A673 (cell line): ENCODE results near the gene PRDM16. TPM values are rescaled to one million over a fixed set of nuclear protein-coding genes. Genes with fewer than 3 reads are reported as not detected.
A peak's percentile ranks its signal among the peaks of the same experiment; 100 is the strongest.

Source experiments
- BruUV-seq: library from RNA; stranded (reverse); fragments of 400-500 nt; replicated peaks from 2 replicates; lab custom pipeline; 2021; lab: Mats Ljungman, UMichigan
- CTCF ChIA-PET: fragments of 300-600 bp; sonication (Branson Sonifier 250); formaldehyde crosslinking; loops from one replicate; lab custom pipeline; 2022; ENCODE audit warnings: antibody characterized with exemption; lab: Charles Lee
- POLR2A ChIA-PET: fragments of 300-600 bp; sonication (Branson Sonifier 250); formaldehyde crosslinking; loops from one replicate; lab custom pipeline; 2022; ENCODE audit warnings: antibody characterized with exemption; ENCODE audit not compliant: low non-redundant PET; lab: Charles Lee
- DNase-seq: peaks from one replicate; pipeline ENCODE4 v3.0.0-alpha.2; 2015; ENCODE audit warnings: low spot score
- H3K27ac ChIP-seq: fragments of 200-600 bp; sonication (generic); 2 replicates; pipeline ENCODE4 v1.5.1; 2016; ENCODE audit warnings: mixed run types, low read depth, mild to moderate bottlenecking, mixed read lengths, antibody characterized with exemption, low read length; ENCODE audit not compliant: poor library complexity, severe bottlenecking
- H3K27me3 ChIP-seq: fragments of 200-600 bp; sonication (generic); replicated peaks from 2 replicates; pipeline ENCODE4 v1.6.1; 2017; ENCODE audit warnings: mixed run types, low read depth, mild to moderate bottlenecking, mixed read lengths, antibody characterized with exemption, low read length; ENCODE audit not compliant: insufficient read depth, poor library complexity
- H3K36me3 ChIP-seq: fragments of 200-600 bp; sonication (generic); 2 replicates; pipeline ENCODE4 v1.6.1; 2016; ENCODE audit warnings: mixed run types, mild to moderate bottlenecking, mixed read lengths, antibody characterized with exemption, low read length; ENCODE audit not compliant: insufficient read depth, poor library complexity, severe bottlenecking
- H3K4me1 ChIP-seq: fragments of 200-600 bp; sonication (generic); 2 replicates; pipeline ENCODE4 v1.6.1; 2017; ENCODE audit warnings: mixed run types, mild to moderate bottlenecking, mixed read lengths, antibody characterized with exemption, low read length; ENCODE audit not compliant: insufficient read depth, poor library complexity, severe bottlenecking
- H3K4me3 ChIP-seq: fragments of 200-600 bp; sonication (generic); 2 replicates; pipeline ENCODE4 v1.5.1; 2016; ENCODE audit warnings: low read depth, mixed run types, mild to moderate bottlenecking, mixed read lengths, low read length; ENCODE audit not compliant: poor library complexity, severe bottlenecking
- H3K9me3 ChIP-seq: fragments of 200-600 bp; sonication (generic); 2 replicates; pipeline ENCODE4 v1.6.1; 2016; ENCODE audit warnings: mixed run types, low read depth, mild to moderate bottlenecking, mixed read lengths, antibody characterized with exemption, low read length; ENCODE audit not compliant: poor library complexity, severe bottlenecking
- EZH2 ChIP-seq: fragments of 200-600 bp; sonication (generic); IDR thresholded peaks from 2 replicates; pipeline ENCODE4 v1.6.1; 2017; ENCODE audit warnings: borderline replicate concordance, low read depth, mild to moderate bottlenecking, mixed read lengths, antibody characterized with exemption, low read length; ENCODE audit not compliant: poor library complexity, severe bottlenecking
- intact Hi-C: fragments of 100-400 bp; cut with micrococcal nuclease; formaldehyde crosslinking; loops from one replicate; pipeline ENCODE4 v1.10.0; 2022; ENCODE audit not compliant: unreplicated experiment
- total RNA-seq: library from RNA; stranded (reverse); gene quantifications from 2 replicates; pipeline ENCODE4 v1.2.3, GENCODE V29; 2021
- TF ChIP-seq, protein P1 (sequence below): fragments of 300-800, 200-600 bp; sonication (generic); conservative IDR thresholded peaks from 2 replicates; pipeline ENCODE4 v1.5.1; 2017; ENCODE audit warnings: low read depth, mild to moderate bottlenecking, antibody characterized with exemption, low read length, moderate library complexity, mixed read lengths

Gene PRDM16
- total RNA-seq, 1 experiment from 2014 or later: 0.49 TPM

DNA sequence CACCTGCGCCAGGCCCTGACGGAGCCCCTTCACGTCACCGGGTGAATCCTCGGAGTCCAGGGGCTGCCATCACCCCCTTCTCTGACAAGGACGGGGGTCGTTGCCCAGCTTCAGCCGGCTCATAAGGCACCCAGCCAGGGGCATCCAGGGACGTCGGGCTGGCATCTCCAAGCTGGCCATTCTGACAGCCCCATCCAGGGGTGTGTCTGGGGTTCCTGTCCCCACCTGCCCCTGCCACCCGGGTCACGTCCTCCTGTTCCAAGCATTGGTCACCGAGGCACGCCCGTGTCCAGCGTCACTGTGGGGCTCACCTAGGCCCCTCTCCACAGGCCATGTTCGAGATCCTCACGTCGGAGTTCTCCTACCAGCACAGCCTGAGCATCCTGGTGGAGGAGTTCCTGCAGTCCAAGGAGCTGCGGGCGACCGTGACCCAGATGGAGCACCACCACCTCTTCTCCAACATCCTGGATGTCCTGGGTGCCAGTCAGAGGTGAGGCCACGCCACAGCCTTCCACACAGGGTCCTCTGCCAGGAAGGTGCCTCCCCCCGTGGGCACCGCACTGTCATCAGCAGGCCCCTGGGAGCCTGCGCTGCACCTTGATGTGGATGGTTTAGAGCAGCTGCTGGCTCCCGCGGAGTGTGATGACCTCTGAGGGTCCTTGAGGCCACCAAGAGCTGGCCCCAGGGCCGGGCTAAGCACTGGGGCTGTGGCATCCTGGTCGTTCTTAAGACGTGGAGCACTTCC, 400.3 kb downstream of the PRDM16 start:
- Histone ChIP-seq H3K27me3 (no peaks in the 10 kb centered on the region), H3K27ac (no peak overlapping the region), H3K4me3 (no peak overlapping the region), H3K36me3 (no peaks in the 10 kb centered on the region), H3K9me3 (no peaks in the 10 kb centered on the region), H3K4me1 (peaks cover 37% of the 10 kb centered on the region)
- DNase-seq: no peak
- ChIA-PET POLR2A (no interaction called here), CTCF (no interaction called here)
- TF ChIP-seq EZH2: no peak
- TF ChIP-seq, protein P1, sequence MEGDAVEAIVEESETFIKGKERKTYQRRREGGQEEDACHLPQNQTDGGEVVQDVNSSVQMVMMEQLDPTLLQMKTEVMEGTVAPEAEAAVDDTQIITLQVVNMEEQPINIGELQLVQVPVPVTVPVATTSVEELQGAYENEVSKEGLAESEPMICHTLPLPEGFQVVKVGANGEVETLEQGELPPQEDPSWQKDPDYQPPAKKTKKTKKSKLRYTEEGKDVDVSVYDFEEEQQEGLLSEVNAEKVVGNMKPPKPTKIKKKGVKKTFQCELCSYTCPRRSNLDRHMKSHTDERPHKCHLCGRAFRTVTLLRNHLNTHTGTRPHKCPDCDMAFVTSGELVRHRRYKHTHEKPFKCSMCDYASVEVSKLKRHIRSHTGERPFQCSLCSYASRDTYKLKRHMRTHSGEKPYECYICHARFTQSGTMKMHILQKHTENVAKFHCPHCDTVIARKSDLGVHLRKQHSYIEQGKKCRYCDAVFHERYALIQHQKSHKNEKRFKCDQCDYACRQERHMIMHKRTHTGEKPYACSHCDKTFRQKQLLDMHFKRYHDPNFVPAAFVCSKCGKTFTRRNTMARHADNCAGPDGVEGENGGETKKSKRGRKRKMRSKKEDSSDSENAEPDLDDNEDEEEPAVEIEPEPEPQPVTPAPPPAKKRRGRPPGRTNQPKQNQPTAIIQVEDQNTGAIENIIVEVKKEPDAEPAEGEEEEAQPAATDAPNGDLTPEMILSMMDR: no peak
- intact Hi-C loops: no loop called here
- no TSS peak for BruUV-seq

GRCh38 chr1:3469849-3470649, 401.0 kb downstream of the PRDM16 start:
- no peaks in the 10 kb centered on the region for H3K9me3 ChIP-seq
- CTCF ChIA-PET: no interaction called here
- no TSS peak for BruUV-seq
- TF ChIP-seq, protein P1: no peak
- no peak for TF ChIP-seq EZH2
- no peak overlapping the region for H3K27ac ChIP-seq
- H3K4me1 ChIP-seq: peaks cover 37% of the 10 kb centered on the region
- POLR2A ChIA-PET: no interaction called here
- H3K27me3 ChIP-seq: no peaks in the 10 kb centered on the region
- no peaks in the 10 kb centered on the region for H3K36me3 ChIP-seq
- H3K4me3 ChIP-seq: no peak overlapping the region
- intact Hi-C loops: no loop called here
- no peak for DNase-seq

- DNase-seq: no peak
- peak overlapping the region; percentile 80 for H3K27ac ChIP-seq
These were observed 401.8 kb downstream of the PRDM16 start for GRCh38 chr1:3470650-3471355.

More at GRCh38 chr1:3470650-3471355, 401.8 kb downstream of the PRDM16 start:
- no peaks in the 10 kb centered on the region for H3K36me3 ChIP-seq
- no peaks in the 10 kb centered on the region for H3K27me3 ChIP-seq
- intact Hi-C loops: no loop called here
- peaks cover 37% of the 10 kb centered on the region for H3K4me1 ChIP-seq
- no TSS peak for BruUV-seq
- H3K9me3 ChIP-seq: no peaks in the 10 kb centered on the region
- POLR2A ChIA-PET: no interaction called here
- no peak for TF ChIP-seq EZH2
- TF ChIP-seq, protein P1: no peak
- CTCF ChIA-PET: interaction anchor here (0.7 to 3.2 kb wide), 3 partner anchors 18 to 148 kb away, joined by 5 to 27 read pairs (median 5); no protein-coding TSS in a partner anchor
- H3K4me3 ChIP-seq: no peak overlapping the region
